SIG-M5 treated with dmso at 0.1 percent for 504 hours (cell line): ENCODE results near the gene ROR2.
A peak's percentile ranks its signal among the peaks of the same experiment; 100 is the strongest.

ENCODE experiments used
- DNase-seq: peaks from one replicate; lab custom pipeline; 2025; ENCODE audit not compliant: unreplicated experiment; lab: John Stamatoyannopoulos, UW

ROR2 gene

DNA sequence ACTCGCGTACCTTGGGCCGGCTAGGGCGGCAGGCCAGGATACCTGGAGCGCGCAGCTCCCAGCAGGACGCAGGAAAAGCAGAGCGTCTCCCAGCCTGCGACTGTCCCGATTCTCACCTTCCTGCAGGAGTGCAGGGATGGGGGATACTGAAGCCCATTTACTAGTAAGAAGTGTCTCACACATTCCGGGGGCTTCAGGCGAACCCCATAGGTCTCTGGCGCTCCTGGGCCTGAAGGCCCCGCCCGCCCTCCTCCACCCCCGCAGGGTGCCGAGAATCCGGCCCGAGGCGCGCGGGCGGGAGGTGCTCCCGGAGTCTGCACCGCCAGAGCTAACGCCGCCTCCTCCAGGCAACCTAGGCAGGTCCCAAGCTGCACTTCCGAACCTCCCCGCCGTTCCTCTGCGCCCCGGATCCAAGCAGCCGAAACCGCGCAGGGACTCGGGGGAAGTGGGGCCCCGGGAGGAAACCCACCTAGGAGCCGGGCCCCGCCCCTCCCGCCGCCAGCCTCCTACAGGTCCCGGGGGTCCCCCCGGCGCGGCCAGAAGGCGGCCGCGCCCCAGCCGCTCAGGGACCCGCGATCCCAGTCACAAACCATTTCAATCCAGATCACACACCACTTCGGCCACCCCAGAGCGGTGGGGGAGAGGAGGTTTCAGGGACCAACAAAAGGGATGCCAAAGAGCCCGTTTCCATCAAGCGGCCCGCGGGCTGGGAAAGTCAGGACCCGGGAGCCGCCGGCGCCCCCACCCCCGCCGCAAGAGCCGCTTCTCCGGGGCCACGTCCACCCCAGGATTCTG lies 1.2 kb downstream of the ROR2 start:
- DNase-seq = peak; percentile 48

DNA sequence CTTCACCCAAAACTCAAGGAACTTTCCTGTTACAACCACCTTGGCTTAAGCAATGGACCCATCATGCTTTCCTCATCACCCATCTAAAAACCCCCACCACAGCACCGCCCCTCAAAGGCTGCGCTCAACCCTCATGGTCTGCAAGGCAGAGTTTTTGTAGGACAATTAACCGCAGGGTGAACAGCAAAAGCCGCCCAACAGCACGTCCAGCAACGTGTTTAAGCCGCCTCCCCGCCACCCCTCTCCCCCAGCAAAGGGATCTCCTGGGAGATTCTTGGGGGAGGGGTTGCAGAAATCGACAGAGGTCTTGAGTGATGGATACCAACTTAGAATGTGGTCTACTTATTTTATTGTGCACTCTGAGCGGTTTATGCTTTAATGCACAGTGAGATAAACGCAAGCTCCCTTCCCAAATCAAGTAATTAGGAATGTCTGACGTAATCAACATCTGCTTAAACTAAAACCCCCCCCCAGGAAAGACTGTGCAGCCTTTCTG lies 1.9 kb downstream of the ROR2 start:
- DNase-seq = no peak

- no peak for DNase-seq
These were observed 3.2 kb downstream of the ROR2 start for GRCh38 chr9:91946653-91947488.

GRCh38 chr9:91946196-91946595 lies 3.8 kb downstream of the ROR2 start:
- no peak for DNase-seq

DNA sequence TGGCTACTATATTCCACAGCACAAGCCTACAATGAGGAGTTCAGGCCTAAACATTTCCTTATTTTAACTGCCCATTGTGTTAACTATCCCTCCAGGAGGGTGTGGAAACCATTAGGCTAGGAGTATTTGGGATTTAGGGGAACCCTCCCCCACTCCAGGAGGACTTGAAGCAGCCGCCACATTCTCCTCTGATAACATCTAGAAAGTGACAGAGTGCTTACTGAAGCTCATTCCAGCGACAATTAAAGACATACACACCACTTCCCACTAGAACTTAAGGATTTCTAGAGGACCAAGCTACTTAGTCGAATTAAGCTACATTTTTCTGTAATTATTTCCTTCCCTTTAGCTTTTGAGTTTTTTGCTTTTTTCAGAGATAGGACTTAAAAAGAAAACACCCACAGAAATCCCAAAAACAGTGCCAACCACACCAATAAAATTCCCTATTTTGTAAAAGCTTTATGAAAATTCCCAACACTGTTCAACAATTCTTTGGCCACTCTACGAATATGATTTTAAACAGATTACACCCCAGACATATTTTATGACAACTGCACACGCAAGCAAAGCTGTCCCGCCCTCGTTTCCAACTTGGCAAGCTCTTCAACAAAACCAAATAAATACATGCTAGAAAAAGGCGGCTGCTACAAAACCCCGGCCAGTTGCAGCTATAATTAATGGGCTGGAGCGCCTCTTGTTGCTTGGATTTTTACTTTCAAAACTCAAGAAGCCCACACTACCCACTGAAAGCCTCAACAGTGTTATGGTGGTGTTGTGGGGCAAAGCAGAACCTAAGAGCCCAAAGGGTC lies 4.5 kb downstream of the ROR2 start:
- peak; percentile 14 for DNase-seq

DNA sequence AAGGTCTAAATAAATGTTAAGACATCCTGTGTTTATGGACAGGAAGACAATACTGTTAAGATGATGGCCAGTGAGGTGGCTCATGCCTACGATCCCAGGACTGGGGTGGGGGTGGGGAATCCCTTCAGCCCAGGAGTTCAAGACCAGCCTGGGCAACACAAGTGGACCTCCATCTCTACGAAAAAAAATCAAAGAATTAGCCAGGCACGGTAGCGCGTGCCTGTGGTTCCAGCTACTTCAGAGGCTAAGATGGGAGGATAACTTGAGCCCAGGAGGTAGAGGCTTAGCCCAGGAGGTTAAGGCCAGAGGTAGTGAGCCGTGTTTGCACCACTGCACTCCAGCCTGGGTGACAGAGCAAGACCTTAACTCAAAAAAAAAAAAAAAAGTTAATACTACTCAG lies 5.3 kb downstream of the ROR2 start:
- no peak for DNase-seq

GRCh38 chr9:91943478-91944470 lies 6.3 kb downstream of the ROR2 start:
- DNase-seq = no peak

- DNase-seq = no peak
These were observed 7.8 kb downstream of the ROR2 start for GRCh38 chr9:91942201-91942600.

GRCh38 chr9:91939978-91940377 lies 10.1 kb downstream of the ROR2 start:
- DNase-seq = no peak

DNA sequence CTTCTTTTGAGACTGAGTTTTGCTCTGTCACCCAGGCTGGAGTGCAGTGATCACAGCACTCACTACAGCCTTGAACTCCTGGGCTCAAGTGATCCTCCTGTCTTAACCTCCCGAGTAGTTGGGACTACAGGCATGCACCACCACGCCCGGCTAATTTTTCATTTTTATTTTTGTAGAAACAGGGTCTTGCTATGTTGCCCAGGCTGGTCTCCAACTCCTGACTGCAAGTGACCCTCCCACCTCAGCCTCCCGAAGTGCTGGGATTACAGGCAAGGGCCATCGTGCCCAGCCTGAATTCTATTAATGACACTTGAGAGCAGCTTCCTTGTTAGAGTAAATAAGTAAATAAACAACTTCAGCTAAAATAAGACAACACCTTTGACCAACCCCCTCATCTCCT lies 12.3 kb downstream of the ROR2 start:
- DNase-seq = no peak

DNA sequence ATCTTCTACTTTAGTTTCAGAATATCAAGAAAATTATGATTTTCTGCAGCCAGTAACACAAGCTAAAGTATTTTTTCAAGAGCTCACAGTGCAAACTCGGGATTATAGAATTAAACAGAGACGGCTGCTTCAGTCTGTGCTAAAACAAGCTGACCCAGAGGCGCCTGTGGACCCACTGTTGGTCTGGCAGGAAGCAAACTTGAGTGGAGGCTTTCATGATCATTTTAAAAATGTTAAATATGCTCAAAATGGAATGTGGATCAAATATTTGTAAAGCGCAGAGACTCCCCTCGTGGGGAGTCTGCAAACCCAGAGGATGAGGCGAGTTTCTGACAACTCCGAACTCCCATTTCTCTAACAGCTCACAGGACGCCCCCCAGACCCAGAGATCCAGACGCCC lies 13.0 kb downstream of the ROR2 start:
- DNase-seq = no peak

DNA sequence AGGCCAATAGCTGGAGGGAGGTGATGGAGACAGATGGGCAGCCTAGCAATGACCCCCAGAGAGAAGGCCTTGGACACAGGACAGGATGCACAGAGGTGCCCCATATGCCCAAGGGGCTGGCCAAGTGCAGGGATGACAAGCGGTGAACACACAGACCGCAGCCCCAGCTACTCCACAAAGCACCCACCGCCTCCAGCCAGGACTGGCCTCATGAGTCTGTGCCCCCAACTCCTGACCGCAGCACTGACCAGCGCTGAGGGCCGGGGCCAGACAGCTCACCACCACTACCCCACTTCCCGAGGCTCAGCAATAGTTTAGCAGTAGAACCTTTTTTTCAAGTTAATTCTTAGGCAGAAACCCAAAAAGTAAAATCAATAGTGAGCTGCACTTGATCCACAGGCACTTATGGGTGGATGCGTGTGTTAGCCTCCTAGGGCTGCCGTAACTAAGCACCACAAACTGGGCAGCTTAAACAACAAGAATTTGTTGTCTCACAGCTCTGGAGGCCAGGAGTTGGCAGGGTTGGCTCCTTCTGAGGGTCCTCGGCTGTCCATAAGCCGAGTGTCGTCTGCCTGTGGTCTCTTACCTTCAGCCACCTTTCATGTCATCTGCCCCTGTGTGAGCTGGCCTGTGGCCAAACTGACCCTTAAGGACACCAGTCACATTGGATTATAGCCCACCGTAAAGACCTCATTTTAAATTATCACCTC lies 14.1 kb downstream of the ROR2 start:
- DNase-seq = no peak

DNA sequence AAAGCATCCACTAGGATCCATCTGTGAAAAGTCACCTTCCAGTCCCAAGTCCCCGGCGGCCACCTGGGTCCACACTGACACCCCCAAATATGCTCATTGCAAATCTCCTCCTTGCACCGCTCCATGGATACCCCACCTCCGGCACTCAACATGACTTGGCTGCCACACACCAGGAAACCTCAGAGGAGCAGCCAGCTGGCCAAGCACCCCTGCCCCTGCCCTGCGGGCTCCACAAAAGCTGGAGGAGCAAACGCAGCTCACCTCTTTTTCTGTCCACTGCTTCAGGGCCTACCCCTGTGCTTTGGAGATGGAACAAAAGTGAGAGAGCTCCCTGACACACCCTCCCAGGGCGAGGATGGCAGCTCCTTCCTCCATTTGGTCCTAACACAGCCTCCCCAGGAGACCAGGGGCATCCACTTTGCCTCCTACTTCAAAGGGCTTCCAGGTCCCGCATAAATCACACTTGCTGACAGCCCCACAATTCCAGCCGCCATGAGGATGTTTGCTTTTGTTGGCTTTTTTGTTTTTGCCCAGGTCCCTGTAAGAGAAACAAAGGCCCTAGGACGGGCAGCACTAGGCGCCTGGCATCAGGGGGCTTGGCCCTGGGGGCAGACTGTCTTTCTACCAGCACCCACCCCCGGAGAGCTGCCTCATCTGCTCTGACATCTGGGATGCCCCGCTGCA lies 14.8 kb downstream of the ROR2 start:
- DNase-seq = no peak

DNA sequence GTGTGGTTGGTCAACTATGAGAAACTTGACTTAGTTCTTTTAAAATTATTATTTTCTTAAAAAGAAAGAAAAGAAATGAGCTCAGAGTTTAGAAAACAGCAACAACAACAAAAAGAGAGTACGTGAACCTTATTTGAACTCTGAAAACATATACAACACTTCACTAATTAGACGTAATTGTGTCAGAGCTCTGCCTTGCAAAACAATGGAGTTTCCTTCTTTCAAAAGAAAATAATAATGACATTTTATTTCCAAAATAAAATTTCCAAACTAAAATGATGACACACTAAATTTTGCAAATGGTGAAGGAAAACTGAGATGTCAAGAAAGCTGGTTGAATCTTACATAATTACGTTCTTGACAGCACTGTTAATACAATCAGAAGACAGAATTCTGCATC lies 15.4 kb downstream of the ROR2 start:
- DNase-seq = no peak

GRCh38 chr9:91933556-91934352 lies 16.3 kb downstream of the ROR2 start:
- no peak for DNase-seq

DNA sequence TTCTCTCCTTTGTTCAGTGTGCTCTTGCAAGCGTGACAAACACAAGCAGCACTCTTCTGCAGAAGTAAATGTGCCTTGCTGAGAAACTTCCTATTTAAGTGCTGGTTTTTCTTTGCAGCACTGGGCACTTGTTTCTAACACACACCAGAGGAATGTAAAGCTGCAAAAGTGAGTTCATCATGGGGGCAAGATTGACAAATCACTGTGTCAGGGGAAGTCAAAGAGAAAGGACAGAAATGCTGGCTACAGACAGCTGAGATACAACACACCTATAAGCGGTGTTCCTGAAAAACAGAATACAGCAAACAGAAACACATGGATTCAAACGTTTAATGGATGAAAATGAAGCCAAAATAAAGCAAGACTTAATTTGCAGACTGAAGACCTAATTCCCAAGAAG lies 19.6 kb downstream of the ROR2 start:
- no peak for DNase-seq

DNA sequence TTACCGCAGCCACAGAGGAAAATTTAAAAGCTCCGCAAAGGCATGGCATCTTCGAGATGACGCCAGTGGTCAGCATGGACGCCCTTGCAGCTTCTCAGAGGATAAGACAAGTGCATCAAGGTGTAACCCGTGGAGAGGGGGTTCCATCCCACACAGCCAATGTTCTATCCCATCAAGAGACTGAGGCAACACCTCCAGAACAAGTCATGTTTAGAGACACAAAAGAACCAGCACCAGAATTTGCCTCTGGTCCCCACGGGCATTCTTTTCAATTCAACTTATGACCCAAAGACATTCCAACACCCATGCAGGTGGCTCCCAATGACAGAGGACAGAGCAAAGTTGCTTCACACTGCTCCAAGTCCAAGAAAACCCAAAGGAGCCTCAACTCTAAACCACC lies 20.7 kb downstream of the ROR2 start:
- DNase-seq = no peak

DNA sequence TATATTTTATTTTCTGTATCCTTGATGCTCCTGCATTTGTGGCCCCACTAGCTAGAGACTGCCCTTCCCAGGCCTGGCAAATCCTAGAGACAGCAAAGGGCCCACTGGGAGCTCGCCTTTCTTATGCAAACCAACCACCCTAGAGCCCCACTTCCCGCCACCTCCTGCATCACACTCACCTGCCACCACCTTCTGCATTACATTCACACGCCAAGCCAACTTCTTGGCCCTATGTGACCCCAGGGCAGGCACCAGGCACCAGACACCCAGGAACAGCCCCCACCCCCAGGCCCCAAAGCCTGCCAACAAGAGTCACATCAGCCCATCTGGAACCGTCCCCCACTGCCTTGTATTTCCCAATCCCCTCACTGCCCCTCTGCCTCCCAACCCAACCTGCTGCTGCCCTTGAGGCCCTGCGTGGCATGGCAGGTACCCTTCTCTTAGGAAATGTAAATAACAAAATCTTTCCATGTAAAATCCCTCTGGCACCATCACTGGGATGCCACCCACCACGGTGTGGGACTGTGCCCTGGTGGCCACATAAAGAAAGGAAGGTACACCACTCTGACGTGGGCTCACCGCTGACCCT lies 22.0 kb downstream of the ROR2 start:
- DNase-seq = no peak
